CD14-positive monocyte (primary cell): ENCODE measurements around the gene NFE2L1. TPM values are rescaled to one million over a fixed set of nuclear protein-coding genes. Genes with fewer than 3 reads are reported as not detected.
"Not testable (repeated sequence)": the region's sequence is repeated elsewhere in the genome, so short reads cannot be mapped to it uniquely, and the experiment has no call there.

Experiments used
- DNase-seq, 3 donors: peaks; one replicate each; pipeline ENCODE4 v3.0.0-alpha.2; 2011 to 2022
- H2AFZ ChIP-seq: 2 replicates; pipeline ENCODE4 v1.6.0; 2012; ENCODE audit warnings: mild to moderate bottlenecking, low read depth, low read length, inconsistent platforms; ENCODE audit not compliant: insufficient read depth, poor library complexity, severe bottlenecking
- H3K27ac ChIP-seq, 2 donors: 1 replicate in 1 of 2; 2 replicates in 1 of 2; pipeline ENCODE4 v1.5.1; 2012 to 2013; ENCODE audit warnings: low read length in 2 of 2, control low read depth in 1 of 2, inconsistent platforms in 1 of 2, low read depth in 1 of 2, mild to moderate bottlenecking in 1 of 2
- H3K27me3 ChIP-seq, 2 donors: one replicate each; pipeline versions ENCODE4 v1.6.0 to v1.6.1; 2011 to 2013; ENCODE audit warnings: low read length in 2 of 2; ENCODE audit not compliant: control insufficient read depth in 2 of 2, insufficient read depth in 2 of 2
- H3K36me3 ChIP-seq, 2 donors: replicated peaks in 1 of 2; 1 replicate in 1 of 2; 2 replicates in 1 of 2; pipeline versions ENCODE4 v1.5.1 to v1.6.1; 2012 to 2013; ENCODE audit warnings: low read length in 2 of 2, control low read depth in 1 of 2, inconsistent platforms in 1 of 2, mild to moderate bottlenecking in 1 of 2; ENCODE audit not compliant: insufficient read depth in 2 of 2, control insufficient read depth in 1 of 2
- H3K4me1 ChIP-seq, 2 donors: 1 replicate in 1 of 2; 2 replicates in 1 of 2; pipeline versions ENCODE4 v1.5.1 to v1.6.1; 2012 to 2013; ENCODE audit warnings: low read length in 2 of 2, control low read depth in 1 of 2, inconsistent platforms in 1 of 2, mild to moderate bottlenecking in 1 of 2, moderate library complexity in 1 of 2; ENCODE audit not compliant: insufficient read depth in 2 of 2, control insufficient read depth in 1 of 2
- H3K4me2 ChIP-seq: replicated peaks from 2 replicates; pipeline ENCODE3; 2012; ENCODE audit warnings: low read length, moderate library complexity, mild to moderate bottlenecking; ENCODE audit not compliant: poor library complexity, severe bottlenecking; ENCODE audit errors: extremely low read depth
- H3K4me3 ChIP-seq, 3 experiments: fragments of 200-600 bp in 1 of 3; sonication (generic) in 1 of 3; replicated peaks in 1 of 3; 1 replicate in 2 of 3; 2 replicates in 1 of 3; pipeline ENCODE4 v1.5.1; 2011 to 2013; ENCODE audit warnings: low read length in 3 of 3, mild to moderate bottlenecking in 3 of 3, control low read depth in 2 of 3, low read depth in 2 of 3, inconsistent platforms in 1 of 3, moderate library complexity in 1 of 3
- H3K79me2 ChIP-seq: 2 replicates; pipeline ENCODE4 v1.6.0; 2012; ENCODE audit warnings: mild to moderate bottlenecking, control low read depth, inconsistent platforms, low read length, moderate library complexity; ENCODE audit not compliant: insufficient read depth
- H3K9ac ChIP-seq: 2 replicates; pipeline ENCODE4 v1.6.0; 2017; ENCODE audit warnings: low read length, mild to moderate bottlenecking; ENCODE audit not compliant: insufficient read depth, poor library complexity, severe bottlenecking
- H3K9me3 ChIP-seq, 2 donors: replicated peaks in 1 of 2; 1 replicate in 1 of 2; 2 replicates in 1 of 2; pipeline versions ENCODE4 v1.5.1 to v1.6.1; 2012 to 2013; ENCODE audit warnings: low read length in 2 of 2, control low read depth in 1 of 2; ENCODE audit not compliant: control insufficient read depth in 1 of 2, insufficient read depth in 1 of 2
- H4K20me1 ChIP-seq: 2 replicates; pipeline ENCODE4 v1.6.0; 2012; ENCODE audit warnings: mild to moderate bottlenecking, low read length, control low read depth, moderate library complexity; ENCODE audit not compliant: insufficient read depth
- H3K27ac Mint-ChIP-seq, 7 donors: one replicate each; pipeline ENCODE4 v1.8.0; 2020; ENCODE audit warnings: mild to moderate bottlenecking in 7 of 7, mixed read lengths in 7 of 7, moderate library complexity in 6 of 7, inconsistent platforms in 2 of 7
- H3K27me3 Mint-ChIP-seq, 3 donors: one replicate each; pipeline ENCODE4 v1.8.0; 2021 to 2022; ENCODE audit warnings: low read depth in 3 of 3, mild to moderate bottlenecking in 3 of 3, mixed read lengths in 3 of 3, moderate library complexity in 3 of 3, inconsistent platforms in 1 of 3
- H3K36me3 Mint-ChIP-seq, 2 donors: one replicate each; pipeline ENCODE4 v1.8.0; 2020; ENCODE audit warnings: mixed read lengths in 2 of 2, inconsistent platforms in 1 of 2, mild to moderate bottlenecking in 1 of 2
- H3K4me1 Mint-ChIP-seq: one replicate; pipeline ENCODE4 v1.8.0; 2020; ENCODE audit warnings: mild to moderate bottlenecking, mixed read lengths
- H3K4me3 Mint-ChIP-seq, 2 donors: one replicate each; pipeline ENCODE4 v1.8.0; 2020; ENCODE audit warnings: mild to moderate bottlenecking in 2 of 2, mixed read lengths in 2 of 2, moderate library complexity in 1 of 2
- H3K9me3 Mint-ChIP-seq, 7 donors: one replicate each; pipeline ENCODE4 v1.8.0; 2020 to 2022; ENCODE audit warnings: mixed read lengths in 7 of 7, mild to moderate bottlenecking in 6 of 7, moderate library complexity in 6 of 7, inconsistent platforms in 2 of 7
- WGBS: methylation state at CpG from one replicate; pipeline ENCODE4 v1.1.5; 2013; ENCODE audit warnings: missing lambda C conversion rate; ENCODE audit not compliant: insufficient coverage; 5-methylcytosine and 5-hydroxymethylcytosine counted together
- intact Hi-C, 2 donors: fragments of 100-400 bp; cut with micrococcal nuclease; formaldehyde crosslinking; loops; one replicate each; pipeline versions ENCODE4 v1.15.0 to v1.15.1; 2023
- polyA plus RNA-seq, 3 donors: library from polyadenylated mRNA; depleted of rRNA in 1 of 3; unstranded in 2 of 3; stranded (reverse) in 1 of 3; fragments of 300-500 nt in 2 of 3; fragments of >200 nt in 1 of 3; fragmentation: Illumina TruSeq in 2 of 3; gene quantifications; 1 replicate in 2 of 3; 2 replicates in 1 of 3; pipeline ENCODE4 v1.2.3, GENCODE V29; 2012 to 2021
- TF ChIP-seq, protein P1 (sequence below): fragments of 200-600 bp; IDR thresholded peaks from one replicate; pipeline ENCODE4 v1.8.0; 2022; ENCODE audit warnings: antibody characterized with exemption, mild to moderate bottlenecking

NFE2L1 gene
- polyA plus RNA-seq, 3 donors = 2.8 to 27.0 (median 7.1) TPM

- Histone ChIP-seq H3K9ac (no peak overlapping the region), H4K20me1 (peaks cover 9% of the 10 kb centered on the region), H3K27me3 (no peaks in the 10 kb centered on the region), H2AFZ (no peak overlapping the region), H3K4me3 (no peak overlapping the region), H3K27ac (no peak overlapping the region), H3K4me2 (no peak overlapping the region), H3K79me2 (peaks cover 4% of the 10 kb centered on the region), H3K4me1 (no peaks in the 10 kb centered on the region), H3K9me3 (no peaks in the 10 kb centered on the region), H3K36me3 (peaks cover 37 to 72% of the 10 kb centered on the region in 2 donors)
- TF ChIP-seq, protein P1, sequence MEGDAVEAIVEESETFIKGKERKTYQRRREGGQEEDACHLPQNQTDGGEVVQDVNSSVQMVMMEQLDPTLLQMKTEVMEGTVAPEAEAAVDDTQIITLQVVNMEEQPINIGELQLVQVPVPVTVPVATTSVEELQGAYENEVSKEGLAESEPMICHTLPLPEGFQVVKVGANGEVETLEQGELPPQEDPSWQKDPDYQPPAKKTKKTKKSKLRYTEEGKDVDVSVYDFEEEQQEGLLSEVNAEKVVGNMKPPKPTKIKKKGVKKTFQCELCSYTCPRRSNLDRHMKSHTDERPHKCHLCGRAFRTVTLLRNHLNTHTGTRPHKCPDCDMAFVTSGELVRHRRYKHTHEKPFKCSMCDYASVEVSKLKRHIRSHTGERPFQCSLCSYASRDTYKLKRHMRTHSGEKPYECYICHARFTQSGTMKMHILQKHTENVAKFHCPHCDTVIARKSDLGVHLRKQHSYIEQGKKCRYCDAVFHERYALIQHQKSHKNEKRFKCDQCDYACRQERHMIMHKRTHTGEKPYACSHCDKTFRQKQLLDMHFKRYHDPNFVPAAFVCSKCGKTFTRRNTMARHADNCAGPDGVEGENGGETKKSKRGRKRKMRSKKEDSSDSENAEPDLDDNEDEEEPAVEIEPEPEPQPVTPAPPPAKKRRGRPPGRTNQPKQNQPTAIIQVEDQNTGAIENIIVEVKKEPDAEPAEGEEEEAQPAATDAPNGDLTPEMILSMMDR = peak; percentile 88
- H3K4me3 Mint-ChIP-seq = no peak overlapping the region
- no peaks in the 10 kb centered on the region for H3K9me3 Mint-ChIP-seq
- no CpG with 5 or more reads among the region's 7 CpGs for WGBS
- H3K27me3 Mint-ChIP-seq = no peaks in the 10 kb centered on the region
- H3K4me1 Mint-ChIP-seq = peaks cover 1% of the 10 kb centered on the region
- intact Hi-C loops = loop anchor here (1.0 to 5.0 kb wide), 3 partner anchors 49 to 92 kb away; no protein-coding TSS in a partner anchor
- peak; percentile 54 to 76 (median 66) for DNase-seq
- H3K27ac Mint-ChIP-seq = peak overlapping the region in 1 of 7 donors; percentile 46
- H3K36me3 Mint-ChIP-seq = peaks cover 41 to 60% of the 10 kb centered on the region in 2 donors
Observed at GRCh38 chr17:48074322-48075081, 26.3 kb downstream of the NFE2L1 start.

GRCh38 chr17:48077152-48077551, 29.0 kb downstream of the NFE2L1 start:
- not testable (repeated sequence) for H3K9me3 Mint-ChIP-seq, H3K4me2 ChIP-seq, H3K27ac ChIP-seq, H3K4me1 ChIP-seq, H3K4me3 Mint-ChIP-seq, H2AFZ ChIP-seq, H3K79me2 ChIP-seq, H3K9ac ChIP-seq, H3K9me3 ChIP-seq, H3K27me3 Mint-ChIP-seq, DNase-seq, H3K27me3 ChIP-seq, H3K4me3 ChIP-seq, H3K4me1 Mint-ChIP-seq, H3K27ac Mint-ChIP-seq
- Histone ChIP-seq H3K36me3 (peaks cover 27 to 46% of the 10 kb centered on the region in 2 donors), H4K20me1 (peaks cover 20% of the 10 kb centered on the region)
- H3K36me3 Mint-ChIP-seq = peaks cover 24 to 37% of the 10 kb centered on the region in 2 donors
- 92% methylated on average over 2 of the region's 10 CpGs for WGBS
- intact Hi-C loops = loop anchor here in 1 of 2 donors (5.0 kb wide), 1 partner anchor 95 kb away; no protein-coding TSS in a partner anchor
